NB4 (cell line): ENCODE measurements around the gene CERCAM.
A peak's percentile ranks its signal among the peaks of the same experiment; 100 is the strongest.

ENCODE experiments used
- DNase-seq: peaks from one replicate; pipeline ENCODE4 v3.0.0; 2010; ENCODE audit warnings: low read depth
- H3K4me3 ChIP-seq: one replicate; pipeline ENCODE4 v1.5.1; 2011; ENCODE audit warnings: mild to moderate bottlenecking, low read depth, low read length, moderate library complexity
- MAX ChIP-seq: IDR thresholded peaks from 2 replicates; pipeline ENCODE4 v1.6.1; 2011; ENCODE audit warnings: low read depth, low read length
- MYC ChIP-seq: IDR thresholded peaks from 2 replicates; pipeline ENCODE4 v1.6.1; 2011; ENCODE audit warnings: low read depth, low read length
- POLR2A ChIP-seq: IDR thresholded peaks from 2 replicates; pipeline ENCODE4 v1.6.1; 2011; ENCODE audit warnings: mild to moderate bottlenecking; ENCODE audit not compliant: insufficient read length; ENCODE audit errors: extremely low read depth
- TF ChIP-seq, protein P1 (sequence below): IDR thresholded peaks from one replicate; pipeline ENCODE4 v1.5.1; 2012; ENCODE audit warnings: low read depth, low read length

Gene CERCAM

GRCh38 chr9:128428644-128429512 is 8.2 kb downstream of the CERCAM start:
- DNase-seq: no peak
- H3K4me3 ChIP-seq: no peak overlapping the region
- peak; percentile 43 for TF ChIP-seq MYC
- TF ChIP-seq POLR2A: peak; percentile 55
- TF ChIP-seq, protein P1, sequence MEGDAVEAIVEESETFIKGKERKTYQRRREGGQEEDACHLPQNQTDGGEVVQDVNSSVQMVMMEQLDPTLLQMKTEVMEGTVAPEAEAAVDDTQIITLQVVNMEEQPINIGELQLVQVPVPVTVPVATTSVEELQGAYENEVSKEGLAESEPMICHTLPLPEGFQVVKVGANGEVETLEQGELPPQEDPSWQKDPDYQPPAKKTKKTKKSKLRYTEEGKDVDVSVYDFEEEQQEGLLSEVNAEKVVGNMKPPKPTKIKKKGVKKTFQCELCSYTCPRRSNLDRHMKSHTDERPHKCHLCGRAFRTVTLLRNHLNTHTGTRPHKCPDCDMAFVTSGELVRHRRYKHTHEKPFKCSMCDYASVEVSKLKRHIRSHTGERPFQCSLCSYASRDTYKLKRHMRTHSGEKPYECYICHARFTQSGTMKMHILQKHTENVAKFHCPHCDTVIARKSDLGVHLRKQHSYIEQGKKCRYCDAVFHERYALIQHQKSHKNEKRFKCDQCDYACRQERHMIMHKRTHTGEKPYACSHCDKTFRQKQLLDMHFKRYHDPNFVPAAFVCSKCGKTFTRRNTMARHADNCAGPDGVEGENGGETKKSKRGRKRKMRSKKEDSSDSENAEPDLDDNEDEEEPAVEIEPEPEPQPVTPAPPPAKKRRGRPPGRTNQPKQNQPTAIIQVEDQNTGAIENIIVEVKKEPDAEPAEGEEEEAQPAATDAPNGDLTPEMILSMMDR: no peak
- TF ChIP-seq MAX: peak; percentile 44; the same call in 1 of the 2 replicates

- no peak overlapping the region for H3K4me3 ChIP-seq
- DNase-seq: no peak
- TF ChIP-seq POLR2A (no peak), MAX (no peak), MYC (no peak)
- TF ChIP-seq, protein P1: no peak
Measured at GRCh38 chr9:128429513-128430086, 8.9 kb downstream of the CERCAM start.

- DNase-seq: no peak
- no peak overlapping the region for H3K4me3 ChIP-seq
- no peak for TF ChIP-seq POLR2A
- no peak for TF ChIP-seq MAX
- no peak for TF ChIP-seq MYC
- TF ChIP-seq, protein P1: no peak
Measured at GRCh38 chr9:128431207-128431606, 10.6 kb downstream of the CERCAM start.

DNA sequence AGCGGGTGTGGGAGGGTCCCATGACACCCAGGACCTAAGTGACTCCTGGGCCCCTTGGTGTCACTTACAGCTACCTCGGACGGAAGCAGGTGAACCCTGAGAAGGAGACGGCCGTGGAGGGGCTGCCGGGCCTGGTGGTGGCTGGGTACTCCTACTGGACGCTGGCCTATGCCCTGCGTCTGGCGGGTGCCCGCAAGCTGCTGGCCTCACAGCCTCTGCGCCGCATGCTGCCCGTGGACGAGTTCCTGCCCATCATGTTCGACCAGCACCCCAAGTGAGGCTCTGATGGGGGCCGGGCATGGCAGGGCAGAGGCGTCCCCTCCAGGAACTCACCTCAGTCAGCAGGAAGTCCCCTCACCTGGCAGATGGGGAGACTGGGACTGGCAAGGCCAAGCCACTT is 13.7 kb downstream of the CERCAM start:
- DNase-seq: no peak
- no peak overlapping the region for H3K4me3 ChIP-seq
- no peak for TF ChIP-seq MAX
- no peak for TF ChIP-seq MYC
- TF ChIP-seq, protein P1: no peak
- no peak for TF ChIP-seq POLR2A

DNA sequence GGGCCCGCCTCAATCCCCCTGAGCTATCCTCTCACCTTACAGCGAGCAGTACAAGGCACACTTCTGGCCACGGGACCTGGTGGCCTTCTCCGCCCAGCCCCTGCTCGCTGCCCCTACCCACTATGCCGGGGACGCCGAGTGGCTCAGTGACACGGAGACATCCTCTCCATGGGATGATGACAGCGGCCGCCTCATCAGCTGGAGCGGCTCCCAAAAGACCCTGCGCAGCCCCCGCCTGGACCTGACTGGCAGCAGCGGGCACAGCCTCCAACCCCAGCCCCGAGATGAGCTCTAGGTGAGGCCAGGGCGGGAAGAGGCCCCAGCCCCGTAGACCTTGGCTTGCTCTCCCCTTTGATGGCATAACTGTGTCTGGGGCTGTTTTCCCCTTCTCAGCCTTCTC is 15.0 kb downstream of the CERCAM start:
- DNase-seq: no peak
- no peak overlapping the region for H3K4me3 ChIP-seq
- TF ChIP-seq MAX (no peak), POLR2A (no peak), MYC (no peak)
- TF ChIP-seq, protein P1: no peak
